MCF 10A (cell line): ENCODE measurements around the gene SMYD3. TPM values are rescaled to one million over a fixed set of nuclear protein-coding genes. Genes with fewer than 3 reads are reported as not detected.

Source experiments
- BruUV-seq: library from RNA; stranded (reverse); fragments of 400-500 nt; replicated peaks from 2 replicates; lab custom pipeline; 2021; lab: Mats Ljungman, UMichigan
- CTCF ChIA-PET: fragments of 300-600 bp; sonication (Branson Sonifier 250); formaldehyde crosslinking; extraction: SDS; loops from one replicate; lab custom pipeline; 2021; ENCODE audit warnings: antibody characterized with exemption, inconsistent platforms; lab: Yijun Ruan, JAX
- POLR2A ChIA-PET: fragments of 300-600, 350-650 bp; sonication (Branson Sonifier 250); formaldehyde crosslinking; extraction: SDS; loops from one replicate; lab custom pipeline; 2020; ENCODE audit warnings: antibody characterized with exemption, inconsistent platforms; lab: Yijun Ruan, JAX
- DNase-seq: peaks from one replicate; pipeline ENCODE4 v3.0.0-alpha.2; 2018; ENCODE audit not compliant: unreplicated experiment
- H3K27ac Mint-ChIP-seq: one replicate; pipeline ENCODE4 v1.8.0; 2022; ENCODE audit warnings: mild to moderate bottlenecking, low read depth, mixed read lengths; ENCODE audit not compliant: unreplicated experiment
- H3K27me3 Mint-ChIP-seq: one replicate; pipeline ENCODE4 v1.8.0; 2022; ENCODE audit warnings: mixed read lengths; ENCODE audit not compliant: insufficient read depth, unreplicated experiment
- H3K36me3 Mint-ChIP-seq: one replicate; pipeline ENCODE4 v1.8.0; 2022; ENCODE audit warnings: mild to moderate bottlenecking, moderate library complexity, mixed read lengths; ENCODE audit not compliant: insufficient read depth, unreplicated experiment
- H3K4me1 Mint-ChIP-seq: one replicate; pipeline ENCODE4 v1.8.0; 2022; ENCODE audit warnings: mixed read lengths; ENCODE audit not compliant: insufficient read depth, unreplicated experiment
- H3K4me3 Mint-ChIP-seq: one replicate; pipeline ENCODE4 v1.8.0; 2022; ENCODE audit warnings: mild to moderate bottlenecking, moderate library complexity, mixed read lengths; ENCODE audit not compliant: unreplicated experiment
- H3K9me3 Mint-ChIP-seq: one replicate; pipeline ENCODE4 v1.8.0; 2022; ENCODE audit warnings: mixed read lengths; ENCODE audit not compliant: unreplicated experiment
- intact Hi-C: fragments of 100-400 bp; cut with micrococcal nuclease; formaldehyde crosslinking; loops from 2 replicates; pipeline ENCODE4 v1.14.1; 2022
- total RNA-seq: library from RNA; stranded (reverse); gene quantifications from 2 replicates; pipeline ENCODE4 v1.2.3, GENCODE V29; 2022
- TF ChIP-seq, protein P1 (sequence below): fragments of 200-600 bp; IDR thresholded peaks from one replicate; pipeline ENCODE4 v1.8.0; 2022; ENCODE audit warnings: antibody characterized with exemption, mild to moderate bottlenecking; ENCODE audit not compliant: unreplicated experiment

The SMYD3 gene
- total RNA-seq, 1 experiment from 2014 or later, result 26.9 TPM

DNA sequence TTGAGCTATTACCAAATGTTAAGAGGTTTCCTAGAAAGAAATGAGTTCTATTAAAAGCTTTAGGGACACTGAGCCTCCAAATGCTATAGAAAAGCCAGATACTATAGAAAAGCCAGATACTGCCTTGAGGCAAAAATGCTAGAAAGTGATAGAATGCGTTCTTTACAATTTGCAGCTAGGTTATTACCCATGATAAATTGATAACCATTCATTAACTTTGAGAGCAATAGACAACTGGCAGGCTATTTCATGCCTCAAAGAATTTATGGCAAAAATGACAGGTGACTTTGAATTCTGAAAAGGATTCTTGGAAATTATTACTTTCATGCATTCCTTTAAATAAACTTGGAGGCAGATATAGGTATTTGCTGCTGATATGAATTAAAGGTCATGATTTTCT, 51.6 kb downstream of the SMYD3 start:
- Mint-ChIP-seq H3K4me1 (peaks cover 6% of the 10 kb centered on the region), H3K4me3 (no peak overlapping the region), H3K36me3 (no peaks in the 10 kb centered on the region), H3K27ac (no peak overlapping the region), H3K27me3 (no peaks in the 10 kb centered on the region), H3K9me3 (no peaks in the 10 kb centered on the region)
- TF ChIP-seq, protein P1, sequence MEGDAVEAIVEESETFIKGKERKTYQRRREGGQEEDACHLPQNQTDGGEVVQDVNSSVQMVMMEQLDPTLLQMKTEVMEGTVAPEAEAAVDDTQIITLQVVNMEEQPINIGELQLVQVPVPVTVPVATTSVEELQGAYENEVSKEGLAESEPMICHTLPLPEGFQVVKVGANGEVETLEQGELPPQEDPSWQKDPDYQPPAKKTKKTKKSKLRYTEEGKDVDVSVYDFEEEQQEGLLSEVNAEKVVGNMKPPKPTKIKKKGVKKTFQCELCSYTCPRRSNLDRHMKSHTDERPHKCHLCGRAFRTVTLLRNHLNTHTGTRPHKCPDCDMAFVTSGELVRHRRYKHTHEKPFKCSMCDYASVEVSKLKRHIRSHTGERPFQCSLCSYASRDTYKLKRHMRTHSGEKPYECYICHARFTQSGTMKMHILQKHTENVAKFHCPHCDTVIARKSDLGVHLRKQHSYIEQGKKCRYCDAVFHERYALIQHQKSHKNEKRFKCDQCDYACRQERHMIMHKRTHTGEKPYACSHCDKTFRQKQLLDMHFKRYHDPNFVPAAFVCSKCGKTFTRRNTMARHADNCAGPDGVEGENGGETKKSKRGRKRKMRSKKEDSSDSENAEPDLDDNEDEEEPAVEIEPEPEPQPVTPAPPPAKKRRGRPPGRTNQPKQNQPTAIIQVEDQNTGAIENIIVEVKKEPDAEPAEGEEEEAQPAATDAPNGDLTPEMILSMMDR, result no peak
- intact Hi-C loops, result no loop called here
- BruUV-seq, result no TSS peak
- ChIA-PET POLR2A (interaction anchor here (0.6 to 1.2 kb wide), 3 partner anchors 10 to 507 kb away, joined by 3 to 6 read pairs (median 3); no protein-coding TSS in a partner anchor), CTCF (interaction anchor here (0.5 to 2.5 kb wide), 16 partner anchors 9 to 1802 kb away, joined by 3 to 12 read pairs (median 4); partner anchors contain the start of gene KIF26B)
- no peak for DNase-seq

DNA sequence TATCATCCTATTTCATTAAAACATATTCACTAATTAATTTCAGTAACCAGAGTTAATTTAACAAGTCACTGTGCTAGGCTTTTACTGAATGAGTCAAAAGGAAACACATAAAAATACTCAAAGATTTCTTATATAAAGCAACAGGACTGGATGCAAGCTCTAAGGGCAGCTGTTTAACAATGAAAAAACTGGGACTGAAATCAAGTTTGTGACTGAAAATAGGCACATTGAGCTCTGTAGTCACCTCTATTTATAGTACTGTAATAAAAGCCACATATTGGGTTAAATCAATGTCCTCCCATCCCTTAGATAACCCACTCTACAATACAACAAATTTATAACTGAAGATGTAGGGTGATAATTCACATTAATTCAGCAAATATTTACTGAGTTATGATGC, 52.4 kb downstream of the SMYD3 start:
- TF ChIP-seq, protein P1, result no peak
- H3K27me3 Mint-ChIP-seq, result no peaks in the 10 kb centered on the region
- POLR2A ChIA-PET, result interaction anchor here (1.0 kb wide), 1 partner anchor 16 kb away, joined by 3 read pairs; no protein-coding TSS in a partner anchor
- H3K9me3 Mint-ChIP-seq, result no peaks in the 10 kb centered on the region
- no TSS peak for BruUV-seq
- no peak for DNase-seq
- intact Hi-C loops, result loop anchor here (5.0 kb wide), 2 partner anchors 937 to 1377 kb away; no protein-coding TSS in a partner anchor
- H3K36me3 Mint-ChIP-seq, result no peaks in the 10 kb centered on the region
- H3K4me3 Mint-ChIP-seq, result no peak overlapping the region
- H3K4me1 Mint-ChIP-seq, result peaks cover 6% of the 10 kb centered on the region
- H3K27ac Mint-ChIP-seq, result no peak overlapping the region
- CTCF ChIA-PET, result interaction anchor here (0.5 to 2.5 kb wide), 12 partner anchors 14 to 1801 kb away, joined by 3 to 12 read pairs (median 4); partner anchors contain the start of gene KIF26B

DNA sequence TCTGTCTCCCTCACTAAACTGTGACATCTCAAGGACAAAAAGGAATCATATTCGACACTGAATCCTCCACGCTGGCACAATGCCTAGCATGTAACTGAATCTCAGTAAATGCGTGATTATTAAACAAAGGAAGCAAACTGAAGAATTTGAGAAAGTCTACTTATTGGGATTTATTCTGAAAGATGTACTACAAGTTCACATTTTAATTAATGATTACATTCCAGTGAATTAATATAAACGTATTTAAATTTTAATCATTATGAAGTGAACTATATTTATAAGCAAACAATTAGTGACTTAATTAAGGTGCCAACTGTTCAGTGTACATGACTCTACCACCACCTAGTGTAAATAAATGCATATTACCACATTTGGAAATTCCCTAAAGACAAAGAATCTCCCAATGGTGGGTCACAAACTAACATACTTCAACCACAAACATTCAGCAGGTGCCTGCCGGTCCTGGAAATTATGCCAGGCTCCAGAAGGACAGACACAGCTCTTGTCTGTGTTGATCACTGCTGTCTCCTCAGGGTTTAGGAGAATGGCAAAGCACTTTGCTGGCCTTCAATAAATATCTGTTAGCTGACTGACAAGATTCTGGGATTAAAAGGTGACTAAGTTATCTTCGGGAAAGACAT, 56.3 kb downstream of the SMYD3 start:
- Mint-ChIP-seq H3K27me3 (no peaks in the 10 kb centered on the region), H3K27ac (no peak overlapping the region), H3K4me3 (no peak overlapping the region), H3K4me1 (no peaks in the 10 kb centered on the region), H3K9me3 (no peaks in the 10 kb centered on the region), H3K36me3 (no peaks in the 10 kb centered on the region)
- POLR2A ChIA-PET, result interaction anchor here (0.8 to 1.0 kb wide), 2 partner anchors 56 to 1268 kb away, joined by 3 to 4 read pairs; partner anchors contain the start of gene SMYD3
- TF ChIP-seq, protein P1, result peak; percentile 98
- intact Hi-C loops, result loop anchor here (1.0 to 5.0 kb wide), 6 partner anchors 170 to 1373 kb away; no protein-coding TSS in a partner anchor
- peak; percentile 61 for DNase-seq
- CTCF ChIA-PET, result interaction anchor here (0.5 to 4.4 kb wide), 70 partner anchors 7 to 1949 kb away, joined by 3 to 79 read pairs (median 4); partner anchors contain the start of genes KIF26B and OR2T12
- BruUV-seq, result no TSS peak

DNA sequence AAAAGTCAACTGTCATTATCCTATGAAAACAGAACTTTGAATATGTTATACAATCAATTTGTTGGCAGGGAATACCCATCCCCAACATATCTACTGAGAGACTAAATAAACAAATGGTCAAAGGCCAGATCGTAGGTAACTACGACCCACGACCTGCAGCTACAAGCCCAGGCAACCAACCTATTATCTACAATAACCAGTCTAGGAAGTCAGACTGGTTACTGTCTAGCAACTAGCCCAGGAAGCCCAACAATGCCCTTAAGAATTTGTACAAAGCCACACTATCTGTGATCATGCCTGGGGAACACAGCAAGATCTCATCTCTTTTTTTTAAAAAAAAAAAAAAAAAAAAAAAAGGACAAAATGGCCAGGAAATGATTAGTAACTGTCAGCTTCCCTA, 58.7 kb downstream of the SMYD3 start:
- Mint-ChIP-seq H3K27ac (no peak overlapping the region), H3K4me3 (no peak overlapping the region), H3K9me3 (no peaks in the 10 kb centered on the region), H3K36me3 (no peaks in the 10 kb centered on the region), H3K27me3 (no peaks in the 10 kb centered on the region), H3K4me1 (no peaks in the 10 kb centered on the region)
- DNase-seq, result no peak
- TF ChIP-seq, protein P1, result no peak
- intact Hi-C loops, result loop anchor here (5.0 kb wide), 1 partner anchor 151 kb away; no protein-coding TSS in a partner anchor
- ChIA-PET CTCF (interaction anchor here (0.6 to 4.4 kb wide), 16 partner anchors 9 to 1397 kb away, joined by 3 to 79 read pairs (median 4); no protein-coding TSS in a partner anchor), POLR2A (interaction anchor here (0.8 kb wide), 1 partner anchor 16 kb away, joined by 3 read pairs; no protein-coding TSS in a partner anchor)
- BruUV-seq, result no TSS peak
